CD14-positive monocyte (primary cell): ENCODE data around the gene METTL16. TPM values are rescaled to one million over a fixed set of nuclear protein-coding genes. Genes with fewer than 3 reads are reported as not detected.

Source experiments
- DNase-seq, 3 donors: peaks; one replicate each; pipeline ENCODE4 v3.0.0-alpha.2; 2011 to 2022
- H2AFZ ChIP-seq: 2 replicates; pipeline ENCODE4 v1.6.0; 2012; ENCODE audit warnings: mild to moderate bottlenecking, low read depth, low read length, inconsistent platforms; ENCODE audit not compliant: insufficient read depth, poor library complexity, severe bottlenecking
- H3K27ac ChIP-seq, 2 donors: 1 replicate in 1 of 2; 2 replicates in 1 of 2; pipeline ENCODE4 v1.5.1; 2012 to 2013; ENCODE audit warnings: low read length in 2 of 2, control low read depth in 1 of 2, inconsistent platforms in 1 of 2, low read depth in 1 of 2, mild to moderate bottlenecking in 1 of 2
- H3K27me3 ChIP-seq, 2 donors: one replicate each; pipeline versions ENCODE4 v1.6.0 to v1.6.1; 2011 to 2013; ENCODE audit warnings: low read length in 2 of 2; ENCODE audit not compliant: control insufficient read depth in 2 of 2, insufficient read depth in 2 of 2
- H3K36me3 ChIP-seq, 2 donors: replicated peaks in 1 of 2; 1 replicate in 1 of 2; 2 replicates in 1 of 2; pipeline versions ENCODE4 v1.5.1 to v1.6.1; 2012 to 2013; ENCODE audit warnings: low read length in 2 of 2, control low read depth in 1 of 2, inconsistent platforms in 1 of 2, mild to moderate bottlenecking in 1 of 2; ENCODE audit not compliant: insufficient read depth in 2 of 2, control insufficient read depth in 1 of 2
- H3K4me1 ChIP-seq, 2 donors: 1 replicate in 1 of 2; 2 replicates in 1 of 2; pipeline versions ENCODE4 v1.5.1 to v1.6.1; 2012 to 2013; ENCODE audit warnings: low read length in 2 of 2, control low read depth in 1 of 2, inconsistent platforms in 1 of 2, mild to moderate bottlenecking in 1 of 2, moderate library complexity in 1 of 2; ENCODE audit not compliant: insufficient read depth in 2 of 2, control insufficient read depth in 1 of 2
- H3K4me2 ChIP-seq: replicated peaks from 2 replicates; pipeline ENCODE3; 2012; ENCODE audit warnings: low read length, moderate library complexity, mild to moderate bottlenecking; ENCODE audit not compliant: poor library complexity, severe bottlenecking; ENCODE audit errors: extremely low read depth
- H3K4me3 ChIP-seq, 3 experiments: fragments of 200-600 bp in 1 of 3; sonication (generic) in 1 of 3; replicated peaks in 1 of 3; 1 replicate in 2 of 3; 2 replicates in 1 of 3; pipeline ENCODE4 v1.5.1; 2011 to 2013; ENCODE audit warnings: low read length in 3 of 3, mild to moderate bottlenecking in 3 of 3, control low read depth in 2 of 3, low read depth in 2 of 3, inconsistent platforms in 1 of 3, moderate library complexity in 1 of 3
- H3K79me2 ChIP-seq: 2 replicates; pipeline ENCODE4 v1.6.0; 2012; ENCODE audit warnings: mild to moderate bottlenecking, control low read depth, inconsistent platforms, low read length, moderate library complexity; ENCODE audit not compliant: insufficient read depth
- H3K9ac ChIP-seq: 2 replicates; pipeline ENCODE4 v1.6.0; 2017; ENCODE audit warnings: low read length, mild to moderate bottlenecking; ENCODE audit not compliant: insufficient read depth, poor library complexity, severe bottlenecking
- H3K9me3 ChIP-seq, 2 donors: replicated peaks in 1 of 2; 1 replicate in 1 of 2; 2 replicates in 1 of 2; pipeline versions ENCODE4 v1.5.1 to v1.6.1; 2012 to 2013; ENCODE audit warnings: low read length in 2 of 2, control low read depth in 1 of 2; ENCODE audit not compliant: control insufficient read depth in 1 of 2, insufficient read depth in 1 of 2
- H4K20me1 ChIP-seq: 2 replicates; pipeline ENCODE4 v1.6.0; 2012; ENCODE audit warnings: mild to moderate bottlenecking, low read length, control low read depth, moderate library complexity; ENCODE audit not compliant: insufficient read depth
- H3K27ac Mint-ChIP-seq, 7 donors: one replicate each; pipeline ENCODE4 v1.8.0; 2020; ENCODE audit warnings: mild to moderate bottlenecking in 7 of 7, mixed read lengths in 7 of 7, moderate library complexity in 6 of 7, inconsistent platforms in 2 of 7
- H3K27me3 Mint-ChIP-seq, 3 donors: one replicate each; pipeline ENCODE4 v1.8.0; 2021 to 2022; ENCODE audit warnings: low read depth in 3 of 3, mild to moderate bottlenecking in 3 of 3, mixed read lengths in 3 of 3, moderate library complexity in 3 of 3, inconsistent platforms in 1 of 3
- H3K36me3 Mint-ChIP-seq, 2 donors: one replicate each; pipeline ENCODE4 v1.8.0; 2020; ENCODE audit warnings: mixed read lengths in 2 of 2, inconsistent platforms in 1 of 2, mild to moderate bottlenecking in 1 of 2
- H3K4me1 Mint-ChIP-seq: one replicate; pipeline ENCODE4 v1.8.0; 2020; ENCODE audit warnings: mild to moderate bottlenecking, mixed read lengths
- H3K4me3 Mint-ChIP-seq, 2 donors: one replicate each; pipeline ENCODE4 v1.8.0; 2020; ENCODE audit warnings: mild to moderate bottlenecking in 2 of 2, mixed read lengths in 2 of 2, moderate library complexity in 1 of 2
- H3K9me3 Mint-ChIP-seq, 7 donors: one replicate each; pipeline ENCODE4 v1.8.0; 2020 to 2022; ENCODE audit warnings: mixed read lengths in 7 of 7, mild to moderate bottlenecking in 6 of 7, moderate library complexity in 6 of 7, inconsistent platforms in 2 of 7
- WGBS: methylation state at CpG from one replicate; pipeline ENCODE4 v1.1.5; 2013; ENCODE audit warnings: missing lambda C conversion rate; ENCODE audit not compliant: insufficient coverage; 5-methylcytosine and 5-hydroxymethylcytosine counted together
- intact Hi-C, 2 donors: fragments of 100-400 bp; cut with micrococcal nuclease; formaldehyde crosslinking; loops; one replicate each; pipeline versions ENCODE4 v1.15.0 to v1.15.1; 2023
- polyA plus RNA-seq, 3 donors: library from polyadenylated mRNA; depleted of rRNA in 1 of 3; unstranded in 2 of 3; stranded (reverse) in 1 of 3; fragments of 300-500 nt in 2 of 3; fragments of >200 nt in 1 of 3; fragmentation: Illumina TruSeq in 2 of 3; gene quantifications; 1 replicate in 2 of 3; 2 replicates in 1 of 3; pipeline ENCODE4 v1.2.3, GENCODE V29; 2012 to 2021
- TF ChIP-seq, protein P1 (sequence below): fragments of 200-600 bp; IDR thresholded peaks from one replicate; pipeline ENCODE4 v1.8.0; 2022; ENCODE audit warnings: antibody characterized with exemption, mild to moderate bottlenecking

METTL16 gene
- polyA plus RNA-seq, 3 donors = 3.0 to 8.0 (median 4.7) TPM

DNA sequence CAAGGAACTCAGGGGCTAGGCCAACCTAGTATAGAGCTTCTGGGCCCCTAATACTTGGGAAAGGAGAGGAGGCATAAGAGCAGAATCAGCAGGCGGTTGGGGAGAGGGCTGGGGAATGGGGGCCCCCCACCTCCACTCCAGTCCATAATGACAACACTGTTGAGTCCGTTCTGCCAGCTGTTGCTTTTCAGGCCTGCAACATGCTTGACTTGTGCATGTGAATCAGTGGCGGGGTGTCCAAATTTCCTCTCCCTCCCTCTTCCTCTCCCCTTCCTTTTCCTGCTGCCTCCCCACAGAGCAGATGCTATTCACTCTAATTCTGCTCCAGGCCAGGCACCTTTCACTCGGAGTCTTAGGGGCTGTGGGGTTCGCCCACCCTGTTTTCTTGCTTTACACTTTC, 142.6 kb downstream of the METTL16 start:
- Mint-ChIP-seq H3K27me3 (peaks cover 0 to 2% (median 0%) of the 10 kb centered on the region in 3 donors), H3K4me1 (peaks cover 12% of the 10 kb centered on the region), H3K27ac (peak overlapping the region in 2 of 7 donors; percentile 38 to 68), H3K9me3 (no peaks in the 10 kb centered on the region), H3K4me3 (no peak overlapping the region), H3K36me3 (peaks cover 31 to 48% of the 10 kb centered on the region in 2 donors)
- Histone ChIP-seq H2AFZ (no peak overlapping the region), H4K20me1 (no peaks in the 10 kb centered on the region), H3K4me2 (no peak overlapping the region), H3K27ac (no peak overlapping the region), H3K9me3 (no peaks in the 10 kb centered on the region), H3K4me3 (no peak overlapping the region), H3K4me1 (no peaks in the 10 kb centered on the region), H3K27me3 (no peaks in the 10 kb centered on the region), H3K79me2 (no peaks in the 10 kb centered on the region), H3K9ac (no peak overlapping the region), H3K36me3 (peaks cover 27 to 29% of the 10 kb centered on the region in 2 donors)
- no peak for DNase-seq
- TF ChIP-seq, protein P1, sequence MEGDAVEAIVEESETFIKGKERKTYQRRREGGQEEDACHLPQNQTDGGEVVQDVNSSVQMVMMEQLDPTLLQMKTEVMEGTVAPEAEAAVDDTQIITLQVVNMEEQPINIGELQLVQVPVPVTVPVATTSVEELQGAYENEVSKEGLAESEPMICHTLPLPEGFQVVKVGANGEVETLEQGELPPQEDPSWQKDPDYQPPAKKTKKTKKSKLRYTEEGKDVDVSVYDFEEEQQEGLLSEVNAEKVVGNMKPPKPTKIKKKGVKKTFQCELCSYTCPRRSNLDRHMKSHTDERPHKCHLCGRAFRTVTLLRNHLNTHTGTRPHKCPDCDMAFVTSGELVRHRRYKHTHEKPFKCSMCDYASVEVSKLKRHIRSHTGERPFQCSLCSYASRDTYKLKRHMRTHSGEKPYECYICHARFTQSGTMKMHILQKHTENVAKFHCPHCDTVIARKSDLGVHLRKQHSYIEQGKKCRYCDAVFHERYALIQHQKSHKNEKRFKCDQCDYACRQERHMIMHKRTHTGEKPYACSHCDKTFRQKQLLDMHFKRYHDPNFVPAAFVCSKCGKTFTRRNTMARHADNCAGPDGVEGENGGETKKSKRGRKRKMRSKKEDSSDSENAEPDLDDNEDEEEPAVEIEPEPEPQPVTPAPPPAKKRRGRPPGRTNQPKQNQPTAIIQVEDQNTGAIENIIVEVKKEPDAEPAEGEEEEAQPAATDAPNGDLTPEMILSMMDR = no peak
- WGBS = 75% methylated on average over 2 of the region's 5 CpGs
- intact Hi-C loops = no loop called here

DNA sequence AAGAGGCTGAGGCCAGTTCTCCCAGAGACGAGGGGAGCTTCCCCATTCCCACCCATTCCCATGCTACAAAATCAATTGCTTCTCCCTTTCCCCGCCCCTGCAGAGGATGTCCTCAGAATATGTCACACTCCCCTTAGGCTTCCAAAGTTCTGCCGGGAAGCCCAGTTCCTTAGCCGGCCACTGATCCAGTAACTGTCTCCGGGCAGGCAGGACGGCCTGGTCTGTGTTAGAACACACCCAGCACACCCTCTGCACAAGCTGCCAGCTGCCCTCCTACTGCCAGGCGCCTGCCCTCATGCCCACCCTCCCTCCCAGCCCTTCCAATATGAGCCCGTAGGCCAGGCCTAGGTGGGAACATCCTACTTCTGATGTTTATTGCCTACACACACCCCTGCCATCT, 143.3 kb downstream of the METTL16 start:
- Histone ChIP-seq H3K79me2 (no peaks in the 10 kb centered on the region), H3K4me2 (no peak overlapping the region), H3K27ac (no peak overlapping the region), H3K9me3 (no peaks in the 10 kb centered on the region), H2AFZ (no peak overlapping the region), H3K36me3 (peaks cover 25 to 32% of the 10 kb centered on the region in 2 donors), H3K4me3 (no peak overlapping the region), H3K9ac (no peak overlapping the region), H3K27me3 (no peaks in the 10 kb centered on the region), H3K4me1 (no peaks in the 10 kb centered on the region), H4K20me1 (no peaks in the 10 kb centered on the region)
- no peaks in the 10 kb centered on the region for H3K9me3 Mint-ChIP-seq
- H3K27me3 Mint-ChIP-seq = peaks cover 0 to 2% (median 1%) of the 10 kb centered on the region in 3 donors
- peak overlapping the region in 1 of 7 donors; percentile 58 for H3K27ac Mint-ChIP-seq
- no peak for DNase-seq
- 100% methylated on average over 3 of the region's 8 CpGs for WGBS
- no peak overlapping the region for H3K4me3 Mint-ChIP-seq
- H3K4me1 Mint-ChIP-seq = peaks cover 12% of the 10 kb centered on the region
- TF ChIP-seq, protein P1 = no peak
- H3K36me3 Mint-ChIP-seq = peaks cover 35 to 49% of the 10 kb centered on the region in 2 donors
- intact Hi-C loops = no loop called here
